D721Med (cell line): ENCODE results near the gene FAM184B.
A peak's percentile ranks its signal among the peaks of the same experiment; 100 is the strongest.

Experiments used
- DNase-seq: peaks from one replicate; pipeline ENCODE4 v3.0.0; 2011; ENCODE audit warnings: low spot score; ENCODE audit not compliant: insufficient read length
- FAIRE-seq: peaks from 2 replicates; lab custom pipeline; 2011; peaks lifted over from hg19 to GRCh38; lab: Jason Lieb, UNC
- TF ChIP-seq, protein P1 (sequence below): IDR thresholded peaks from 2 replicates; pipeline ENCODE4 v1.5.1; 2012; ENCODE audit warnings: mild to moderate bottlenecking, control low read depth; ENCODE audit not compliant: insufficient read depth; ENCODE audit errors: missing control alignments

Gene FAM184B

DNA sequence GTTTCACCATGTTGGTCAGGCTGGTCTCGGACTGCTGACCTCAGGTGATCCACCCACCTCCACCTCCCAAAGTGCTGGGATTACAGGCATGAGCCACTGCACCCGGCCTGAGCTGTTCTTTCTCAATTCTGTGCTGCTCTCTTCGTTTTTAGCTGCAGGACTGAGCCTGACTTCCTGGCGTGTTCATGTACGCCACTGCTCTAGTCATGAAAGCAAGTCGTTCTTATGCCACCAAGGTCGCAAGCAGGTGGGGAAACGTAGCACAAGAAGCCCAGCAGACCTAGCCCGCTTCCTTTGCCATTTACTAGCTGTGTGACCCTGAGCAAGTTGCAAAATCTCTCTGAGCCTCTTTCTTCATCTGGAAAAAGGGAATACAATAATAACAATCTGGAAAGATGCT is 123.6 kb downstream of the FAM184B start:
- no peak for DNase-seq
- TF ChIP-seq, protein P1, sequence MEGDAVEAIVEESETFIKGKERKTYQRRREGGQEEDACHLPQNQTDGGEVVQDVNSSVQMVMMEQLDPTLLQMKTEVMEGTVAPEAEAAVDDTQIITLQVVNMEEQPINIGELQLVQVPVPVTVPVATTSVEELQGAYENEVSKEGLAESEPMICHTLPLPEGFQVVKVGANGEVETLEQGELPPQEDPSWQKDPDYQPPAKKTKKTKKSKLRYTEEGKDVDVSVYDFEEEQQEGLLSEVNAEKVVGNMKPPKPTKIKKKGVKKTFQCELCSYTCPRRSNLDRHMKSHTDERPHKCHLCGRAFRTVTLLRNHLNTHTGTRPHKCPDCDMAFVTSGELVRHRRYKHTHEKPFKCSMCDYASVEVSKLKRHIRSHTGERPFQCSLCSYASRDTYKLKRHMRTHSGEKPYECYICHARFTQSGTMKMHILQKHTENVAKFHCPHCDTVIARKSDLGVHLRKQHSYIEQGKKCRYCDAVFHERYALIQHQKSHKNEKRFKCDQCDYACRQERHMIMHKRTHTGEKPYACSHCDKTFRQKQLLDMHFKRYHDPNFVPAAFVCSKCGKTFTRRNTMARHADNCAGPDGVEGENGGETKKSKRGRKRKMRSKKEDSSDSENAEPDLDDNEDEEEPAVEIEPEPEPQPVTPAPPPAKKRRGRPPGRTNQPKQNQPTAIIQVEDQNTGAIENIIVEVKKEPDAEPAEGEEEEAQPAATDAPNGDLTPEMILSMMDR: no peak
- no peak for FAIRE-seq

DNA sequence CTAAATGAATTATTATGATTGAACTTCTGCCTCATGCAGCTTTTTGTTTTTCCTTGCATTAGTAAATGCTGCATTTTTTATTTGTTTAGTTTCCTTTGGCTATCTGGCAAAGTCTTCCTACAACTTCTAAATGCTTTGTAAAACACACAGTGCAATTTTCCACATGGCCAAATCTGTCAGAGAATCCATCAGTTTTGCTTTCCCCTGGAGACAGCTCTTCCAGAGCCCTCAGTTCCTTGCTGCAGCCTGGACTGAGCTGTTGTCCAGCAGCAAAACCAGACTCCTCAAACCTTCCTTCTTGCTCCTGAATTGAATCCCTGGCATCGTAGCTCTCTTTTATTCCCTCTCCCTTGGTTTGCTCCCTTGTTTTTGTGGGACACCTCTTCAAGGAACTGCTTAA is 124.3 kb downstream of the FAM184B start:
- TF ChIP-seq, protein P1: no peak
- DNase-seq: no peak
- FAIRE-seq: no peak

DNA sequence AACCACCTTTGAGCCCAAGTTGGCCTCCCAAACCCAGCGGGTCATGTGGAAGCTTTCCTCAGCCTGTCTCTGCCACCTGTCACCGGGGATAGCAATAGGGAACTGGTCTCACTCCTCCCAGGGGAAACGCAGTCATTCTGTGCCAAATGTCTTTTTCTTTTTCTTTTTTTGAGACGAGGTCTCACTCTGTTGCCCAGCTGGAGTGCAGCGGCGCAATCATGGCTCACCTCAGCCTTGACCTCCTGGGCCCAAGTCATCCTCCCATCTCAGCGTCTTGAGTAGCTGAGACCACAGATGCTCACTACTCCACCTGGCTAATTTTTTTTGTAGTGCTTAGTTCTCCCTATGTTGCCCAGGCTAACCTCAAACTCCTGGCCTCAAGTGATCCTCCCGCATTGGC is 126.7 kb downstream of the FAM184B start:
- no peak for FAIRE-seq

DNA sequence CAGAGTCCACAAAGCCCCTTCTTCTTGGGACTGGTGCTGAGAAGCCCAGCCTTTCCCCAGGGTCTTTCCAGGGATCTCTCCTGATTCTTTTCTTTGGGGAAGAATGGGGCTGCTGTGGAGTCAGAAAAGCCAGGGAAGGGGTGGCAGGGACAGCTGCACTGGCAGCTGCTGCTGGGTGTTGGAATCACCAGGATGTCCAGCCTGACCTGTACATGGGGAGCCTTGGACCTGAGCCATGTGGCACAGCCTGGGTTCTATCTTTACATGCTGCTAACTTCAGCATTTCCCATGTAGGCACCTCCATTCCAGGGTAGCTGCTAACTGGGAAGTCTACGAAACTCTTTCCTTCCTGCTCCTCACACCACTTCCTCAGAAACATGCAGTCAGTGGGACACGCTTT is 131.0 kb downstream of the FAM184B start:
- no peak for FAIRE-seq
- DNase-seq: no peak
- TF ChIP-seq, protein P1: no peak

More for the DNA sequence above, 126.7 kb downstream of the FAM184B start:
- DNase-seq: no peak
- TF ChIP-seq, protein P1: no peak

DNA sequence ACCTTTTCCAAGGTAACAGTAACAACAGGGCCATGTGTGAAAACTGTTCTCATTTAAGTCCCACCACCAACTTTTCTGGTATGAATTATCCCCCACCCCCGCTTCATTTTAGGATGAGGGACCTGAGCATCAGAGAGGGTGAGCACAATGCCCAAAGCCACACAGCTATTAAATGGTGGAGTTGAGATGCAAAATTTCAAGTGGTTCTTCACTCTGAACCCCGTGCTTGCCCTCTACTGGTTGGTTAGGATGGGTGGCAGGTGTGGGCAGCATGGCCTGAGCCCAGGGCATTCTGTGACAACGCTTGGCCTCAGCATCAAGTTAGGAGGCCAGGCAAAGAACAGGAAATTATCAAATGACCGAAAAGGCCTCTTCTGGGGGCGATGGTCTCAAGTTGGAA is 133.5 kb downstream of the FAM184B start:
- FAIRE-seq (no peak), DNase-seq (no peak)
- TF ChIP-seq, protein P1: peak; percentile 0

DNA sequence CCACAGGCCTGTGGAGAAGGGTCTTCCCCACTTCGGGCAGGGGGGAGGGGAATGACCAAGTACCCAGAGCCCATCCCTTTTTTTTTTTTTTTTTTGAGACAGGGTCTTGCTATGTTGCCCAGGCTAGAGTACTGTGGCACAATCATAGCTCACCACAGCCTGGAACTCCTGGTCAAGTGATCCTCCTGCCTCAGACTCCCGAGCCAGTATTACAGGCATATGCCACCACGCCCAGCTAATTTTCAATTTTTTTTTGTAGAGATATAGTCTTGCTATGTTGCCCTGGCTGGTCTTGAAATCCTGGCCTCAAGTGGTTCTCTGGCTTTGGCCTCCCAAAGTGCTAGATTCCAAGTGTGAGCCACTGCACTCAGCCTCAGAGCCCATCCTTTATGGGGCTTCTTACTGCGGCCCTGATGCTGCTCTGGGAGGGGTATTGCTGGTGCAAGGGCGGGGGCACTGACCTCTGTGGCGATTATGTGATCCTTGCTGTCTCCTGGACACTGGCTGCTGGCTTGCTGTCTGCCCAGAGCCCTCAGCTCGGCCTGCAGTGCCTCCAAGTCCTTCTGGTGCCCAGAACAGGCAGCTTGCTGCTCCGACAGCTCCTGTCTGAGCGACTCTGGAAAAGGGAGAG is 134.1 kb downstream of the FAM184B start:
- TF ChIP-seq, protein P1: no peak
- DNase-seq (no peak), FAIRE-seq (no peak)

DNA sequence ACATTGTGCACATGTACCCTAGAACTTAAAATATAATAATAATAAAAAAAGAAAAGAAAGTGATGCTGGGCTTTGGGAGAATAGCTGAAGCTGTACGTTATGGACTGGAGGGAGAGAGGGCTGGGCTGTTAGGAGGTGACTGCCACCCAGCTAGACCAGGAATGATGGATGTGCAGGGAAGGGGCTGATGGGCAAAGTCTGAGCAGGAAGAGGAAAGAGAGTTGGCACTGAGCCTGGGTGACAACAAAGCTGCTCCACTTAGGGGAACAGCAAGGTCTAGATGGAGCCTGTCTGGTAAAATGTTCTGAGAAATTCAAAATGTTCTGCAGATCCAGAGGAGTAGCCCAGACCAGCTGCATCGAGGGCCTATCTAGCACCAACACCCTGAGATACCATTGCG is 134.7 kb downstream of the FAM184B start:
- TF ChIP-seq, protein P1: no peak
- FAIRE-seq (no peak), DNase-seq (no peak)
